K562 (cell line): ENCODE data around the gene PRRT1. TPM values are rescaled to one million over a fixed set of nuclear protein-coding genes. Genes with fewer than 3 reads are reported as not detected.

Source experiments
- ETS1 ChIP-seq: conservative IDR thresholded peaks from 2 replicates; pipeline ENCODE4 v1.6.1; 2011; ENCODE audit warnings: low read depth, mild to moderate bottlenecking, low read length; ENCODE audit not compliant: control insufficient read depth
- FOXM1 ChIP-seq, 2 experiments: fragments of 450-650 bp in 1 of 2; sonication (generic) in 1 of 2; formaldehyde crosslinking in 1 of 2; IDR thresholded peaks; 2 replicates each; pipeline versions ENCODE4 v1.6.1 to v1.9.0; 2017 to 2022; ENCODE audit warnings: low read depth in 2 of 2, mild to moderate bottlenecking in 2 of 2, missing genetic modification reagents in 1 of 2, moderate library complexity in 1 of 2
- GTF2A2 ChIP-seq: IDR thresholded peaks from 2 replicates; pipeline ENCODE4 v1.6.1; 2016; ENCODE audit warnings: mild to moderate bottlenecking, missing genetic modification characterization, missing compliant biosample characterization
- HNRNPLL ChIP-seq: fragments of 200-400 bp; formaldehyde crosslinking; IDR thresholded peaks from 2 replicates; pipeline ENCODE4 v1.6.1; 2017; ENCODE audit warnings: low read length, low read depth, mild to moderate bottlenecking; ENCODE audit not compliant: poor library complexity, severe bottlenecking
- NCOA6 ChIP-seq: fragments of 450-650 bp; IDR thresholded peaks from 2 replicates; pipeline ENCODE4 v1.6.1; 2017; ENCODE audit warnings: mild to moderate bottlenecking
- NKRF ChIP-seq: fragments of 450-650 bp; IDR thresholded peaks from 2 replicates; pipeline ENCODE4 v1.6.1; 2016; ENCODE audit warnings: borderline replicate concordance
- PCBP1 ChIP-seq: fragments of 200-400 bp; formaldehyde crosslinking; IDR thresholded peaks from 2 replicates; pipeline ENCODE4 v1.6.1; 2018; ENCODE audit warnings: mild to moderate bottlenecking, low read depth, low read length; ENCODE audit not compliant: poor library complexity, severe bottlenecking
- PHF21A ChIP-seq: fragments of 450-650 bp; IDR thresholded peaks from 2 replicates; pipeline ENCODE4 v1.6.1; 2017; ENCODE audit warnings: low read depth, borderline replicate concordance
- PRPF4 ChIP-seq: fragments of 200-400 bp; formaldehyde crosslinking; IDR thresholded peaks from one replicate; pipeline ENCODE4 v1.6.1; 2017; ENCODE audit warnings: low read length, low read depth, mild to moderate bottlenecking; ENCODE audit not compliant: insufficient read depth, poor library complexity, severe bottlenecking
- PURB ChIP-seq: sonication (generic); formaldehyde crosslinking; IDR thresholded peaks from 2 replicates; pipeline ENCODE4 v1.9.0; 2021; ENCODE audit warnings: low read depth, mild to moderate bottlenecking, missing genetic modification reagents
- RAD51 ChIP-seq: fragments of 450-650 bp; IDR thresholded peaks from 2 replicates; pipeline ENCODE4 v1.7.1; 2016; ENCODE audit warnings: low read depth, mild to moderate bottlenecking, borderline replicate concordance
- RBM25 ChIP-seq: fragments of 200-400 bp; formaldehyde crosslinking; IDR thresholded peaks from 2 replicates; pipeline ENCODE4 v1.6.1; 2018; ENCODE audit warnings: low read length, low read depth, moderate library complexity; ENCODE audit not compliant: severe bottlenecking
- SRSF3 ChIP-seq: fragments of 200-400 bp; formaldehyde crosslinking; IDR thresholded peaks from 2 replicates; pipeline ENCODE4 v1.6.1; 2016; ENCODE audit warnings: mild to moderate bottlenecking, low read length, moderate library complexity; ENCODE audit not compliant: insufficient read depth
- TAF7 ChIP-seq: fragments of 450-650 bp; IDR thresholded peaks from 2 replicates; pipeline ENCODE4 v1.6.1; 2016; ENCODE audit warnings: missing genetic modification characterization, missing compliant biosample characterization
- TARDBP ChIP-seq: fragments of 450-650 bp; IDR thresholded peaks from 2 replicates; pipeline ENCODE4 v1.6.1; 2016
- TRIM28 ChIP-seq: fragments of 450-650 bp; IDR thresholded peaks from 2 replicates; pipeline ENCODE4 v1.6.1; 2017
- ZBTB17 ChIP-seq: fragments of 450-650 bp; formaldehyde crosslinking; IDR thresholded peaks from 2 replicates; pipeline ENCODE4 v1.4.0; 2020; ENCODE audit warnings: mild to moderate bottlenecking
- ZNF212 ChIP-seq: fragments of 450-650 bp; formaldehyde crosslinking; IDR thresholded peaks from 2 replicates; pipeline ENCODE4 v1.4.0; 2020; ENCODE audit warnings: mild to moderate bottlenecking
- ZNF354B ChIP-seq: fragments of 250-450 bp; sonication (Bioruptor Pico); IDR thresholded peaks from 2 replicates; pipeline ENCODE4 v1.4.0; 2020
- ZNF707 ChIP-seq: fragments of 250-450 bp; sonication (Bioruptor Pico); conservative IDR thresholded peaks from 2 replicates; pipeline ENCODE4 v1.8.0; 2022; ENCODE audit warnings: inconsistent platforms, mild to moderate bottlenecking, moderate library complexity
- ZNF778 ChIP-seq: fragments of 450-650 bp; formaldehyde crosslinking; IDR thresholded peaks from 2 replicates; pipeline ENCODE4 v1.4.0; 2020; ENCODE audit warnings: mild to moderate bottlenecking, moderate library complexity
- polyA plus RNA-seq, 8 experiments: library from polyadenylated mRNA; depleted of rRNA in 4 of 8; stranded (reverse) in 5 of 8; unstranded in 3 of 8; fragments of >200 nt; fragmentation: Nextera tagmentation in 2 of 8; fragmentation: Illumina TruSeq in 1 of 8; extraction: Ambion mirVana in 2 of 8; extraction: Trizol in 1 of 8; gene quantifications; 2 replicates each; pipeline versions ENCODE4 v1.2.1 to v1.2.3, GENCODE V29; 2011 to 2014; ENCODE audit warnings: inconsistent platforms in 1 of 8, missing spikeins in 1 of 8
- total RNA-seq, 7 experiments: library from RNA; depleted of rRNA in 6 of 7; stranded (reverse); fragments of >200 nt in 6 of 7; fragmentation: Illumina TruSeq in 2 of 7; extraction: Trizol in 2 of 7; gene quantifications; 2 replicates each; pipeline versions ENCODE4 v1.2.1 to v1.2.3, GENCODE V29; 2011 to 2021; ENCODE audit warnings: low replicate concordance in 1 of 7
- TF ChIP-seq, protein P1 (sequence below): fragments of 450-650 bp; IDR thresholded peaks from one replicate; pipeline ENCODE4 v1.6.1; 2018; ENCODE audit warnings: mild to moderate bottlenecking, moderate library complexity; ENCODE audit not compliant: partially characterized antibody

Gene PRRT1
- total and polyA plus RNA-seq, 9 of the 15 experiments (the other 6 are each of a cell fraction or from before 2014, with no cell fraction given) = 0.14 to 3.5 (median 0.41) TPM

GRCh38 chr6:32195902-32196681, 44.4 kb upstream of the PRRT1 start (continued):
- TF ChIP-seq PURB (CRISPR knock-in tag) (no peak), ZNF707 (no peak), RAD51 (no peak), RBM25 (no peak), ZBTB17 (peak; percentile 61), ZNF212 (CRISPR knock-in tag) (no peak; the same call in 1 of the 2 replicates), ETS1 (peak; percentile 67), TAF7 (no peak), TRIM28 (no peak), NKRF (peak; percentile 84), ZNF354B (CRISPR knock-in tag) (no peak), FOXM1 (IDR thresholded peaks at IDR 0.05; ENCODE audit: low read depth) (no peak), FOXM1 (CRISPR knock-in tag; IDR thresholded peaks at IDR 0.05; ENCODE audit: low read depth) (peak; percentile 92; the same call in 1 of the 2 replicates), SRSF3 (0 out of 2 replicates have a peak, but pooled peaks have one; percentile 79), GTF2A2 (tag) (peak; percentile 58; the same call in 1 of the 2 replicates), PRPF4 (no peak), PHF21A (no peak), ZNF778 (CRISPR knock-in tag) (no peak), TARDBP (peak; percentile 33; the same call in 1 of the 2 replicates), PCBP1 (no peak), NCOA6 (no peak), HNRNPLL (peak; percentile 73)
- TF ChIP-seq, protein P1, sequence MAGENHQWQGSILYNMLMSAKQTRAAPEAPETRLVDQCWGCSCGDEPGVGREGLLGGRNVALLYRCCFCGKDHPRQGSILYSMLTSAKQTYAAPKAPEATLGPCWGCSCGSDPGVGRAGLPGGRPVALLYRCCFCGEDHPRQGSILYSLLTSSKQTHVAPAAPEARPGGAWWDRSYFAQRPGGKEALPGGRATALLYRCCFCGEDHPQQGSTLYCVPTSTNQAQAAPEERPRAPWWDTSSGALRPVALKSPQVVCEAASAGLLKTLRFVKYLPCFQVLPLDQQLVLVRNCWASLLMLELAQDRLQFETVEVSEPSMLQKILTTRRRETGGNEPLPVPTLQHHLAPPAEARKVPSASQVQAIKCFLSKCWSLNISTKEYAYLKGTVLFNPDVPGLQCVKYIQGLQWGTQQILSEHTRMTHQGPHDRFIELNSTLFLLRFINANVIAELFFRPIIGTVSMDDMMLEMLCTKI = no peak
